CD4-positive, alpha-beta T cell treated with Interleukin-1 beta for 1 hour (primary cell): ENCODE measurements around the gene RAN.
"Not testable (repeated sequence)": the region's sequence is repeated elsewhere in the genome, so short reads cannot be mapped to it uniquely, and the experiment has no call there.

Experiments used
- DNase-seq, 2 donors: peaks; one replicate each; pipeline ENCODE4 v3.0.0-alpha.2; 2020 to 2022

The RAN gene

DNA sequence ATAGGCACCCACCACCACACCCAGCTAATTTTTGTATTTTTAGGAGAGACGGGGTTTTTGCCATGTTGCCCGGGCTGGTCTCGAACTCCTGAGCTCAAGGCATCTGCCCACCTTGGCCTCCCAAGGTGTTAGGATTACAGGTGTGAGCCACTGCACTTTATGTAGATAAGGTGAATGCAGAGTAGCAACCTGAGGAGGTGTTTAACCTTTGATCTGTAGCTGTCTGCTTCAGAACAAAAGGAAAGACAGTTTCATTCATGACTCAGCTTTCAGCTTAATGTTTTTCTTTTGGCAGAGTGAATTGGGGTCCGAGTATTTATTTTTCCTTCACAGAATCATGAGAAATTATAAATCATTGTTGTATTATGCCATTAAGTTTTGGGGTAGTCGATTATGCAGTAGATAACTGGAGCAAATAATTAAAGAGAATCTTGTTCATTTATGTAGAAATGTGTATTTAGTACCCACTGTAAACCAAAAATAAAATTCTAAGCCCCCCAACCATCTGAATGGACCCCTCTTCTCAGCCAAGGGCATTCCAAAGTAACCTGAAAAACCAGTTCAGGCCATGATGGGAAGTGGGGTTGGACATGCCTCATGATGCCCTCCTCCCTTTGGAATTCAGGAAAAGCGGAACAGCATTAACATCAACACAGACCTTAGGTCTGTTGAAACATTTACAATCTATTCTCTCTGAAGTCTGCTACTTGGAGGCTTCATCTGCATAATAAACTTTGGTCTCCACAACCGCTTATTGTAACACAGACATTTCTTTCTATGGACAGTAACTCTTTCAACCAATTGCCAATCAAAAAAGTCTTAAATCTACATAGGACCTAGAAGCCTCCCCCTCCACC lies 22.1 kb upstream of the RAN start:
- DNase-seq: no peak

DNA sequence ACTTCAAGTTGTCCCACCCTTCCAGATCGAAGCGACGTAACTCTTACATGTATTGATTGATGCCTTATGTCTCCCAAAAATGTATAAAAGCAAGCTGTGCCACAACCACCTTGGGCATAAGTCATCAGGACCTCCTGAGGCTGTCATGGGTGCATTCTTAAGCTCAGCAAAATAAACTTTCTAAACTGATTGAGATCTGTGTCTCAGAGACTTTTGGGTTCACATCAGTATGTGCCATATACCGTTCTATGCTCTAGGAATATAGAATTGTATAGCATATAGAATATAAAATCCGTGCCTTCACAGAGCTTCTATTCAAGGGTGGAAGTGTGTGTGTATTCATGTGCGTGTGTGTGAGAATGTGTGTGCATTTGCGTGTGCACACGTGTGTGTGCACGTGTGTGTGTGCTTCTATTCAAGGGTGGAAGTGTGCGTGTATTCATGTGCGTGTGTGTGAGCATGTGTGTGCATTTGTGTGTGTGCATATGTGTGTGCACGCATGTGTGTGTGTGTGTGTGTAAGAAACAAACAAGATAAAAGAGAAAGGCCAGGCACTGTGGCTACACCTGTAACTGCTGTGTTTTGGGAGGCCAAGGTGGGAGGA lies 21.3 kb upstream of the RAN start:
- DNase-seq: no peak

DNA sequence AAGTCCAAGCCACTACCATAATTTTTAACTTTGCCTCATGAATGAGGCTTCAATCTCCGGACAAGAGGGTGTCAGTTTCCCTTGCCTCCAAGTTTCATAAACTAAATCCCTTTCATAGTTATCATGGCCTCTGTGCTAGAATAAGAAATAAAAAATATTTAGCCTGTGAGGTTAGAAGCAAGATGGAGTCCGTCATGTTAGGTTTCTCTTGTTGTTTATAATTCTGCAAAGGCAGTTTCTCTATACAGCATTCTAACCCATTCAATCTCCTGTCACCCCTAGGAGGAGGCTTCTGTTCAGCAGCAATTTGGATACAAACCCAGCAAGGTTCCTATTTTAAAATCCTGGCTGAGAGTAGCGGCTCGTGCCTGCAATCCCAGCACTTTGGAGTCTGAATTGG lies 15.8 kb upstream of the RAN start:
- DNase-seq: no peak

DNA sequence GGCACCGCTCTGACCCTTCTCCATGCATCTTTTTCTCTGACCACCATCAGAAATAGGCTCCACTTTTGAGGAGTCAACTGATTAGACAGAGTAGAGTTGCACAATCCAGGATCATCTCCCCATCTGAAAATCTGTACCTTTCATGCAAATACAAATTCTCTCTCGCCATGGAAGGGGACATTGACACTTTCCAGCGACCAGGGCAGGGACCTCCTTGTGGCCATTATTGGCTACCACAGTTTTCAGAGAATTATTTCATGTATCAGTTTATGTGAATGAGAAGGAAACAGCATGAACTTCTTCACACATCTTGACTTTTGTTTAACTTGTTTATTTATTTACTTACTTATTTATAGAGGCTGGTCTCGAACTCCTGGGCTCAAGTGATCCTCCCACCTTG lies 13.8 kb upstream of the RAN start:
- DNase-seq: no peak

DNA sequence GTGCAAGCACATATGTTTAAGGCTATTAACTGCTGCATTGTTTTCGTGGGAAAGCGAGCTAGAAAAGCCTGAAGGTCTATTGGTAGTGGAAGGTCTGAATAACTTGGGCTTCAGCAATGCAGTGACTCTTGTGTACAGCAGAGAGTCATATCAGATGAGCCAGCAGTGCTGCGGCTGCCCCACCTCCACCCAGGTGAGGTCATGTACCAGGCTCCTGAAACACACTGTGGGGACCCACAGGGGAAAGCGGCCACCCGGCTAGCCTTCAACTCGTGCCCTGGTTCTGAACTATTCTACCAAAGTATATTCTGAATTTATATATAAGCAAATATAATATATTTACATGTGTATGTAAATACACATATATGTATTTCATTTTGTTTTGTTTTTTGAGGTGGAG lies 12.7 kb upstream of the RAN start:
- DNase-seq: no peak

DNA sequence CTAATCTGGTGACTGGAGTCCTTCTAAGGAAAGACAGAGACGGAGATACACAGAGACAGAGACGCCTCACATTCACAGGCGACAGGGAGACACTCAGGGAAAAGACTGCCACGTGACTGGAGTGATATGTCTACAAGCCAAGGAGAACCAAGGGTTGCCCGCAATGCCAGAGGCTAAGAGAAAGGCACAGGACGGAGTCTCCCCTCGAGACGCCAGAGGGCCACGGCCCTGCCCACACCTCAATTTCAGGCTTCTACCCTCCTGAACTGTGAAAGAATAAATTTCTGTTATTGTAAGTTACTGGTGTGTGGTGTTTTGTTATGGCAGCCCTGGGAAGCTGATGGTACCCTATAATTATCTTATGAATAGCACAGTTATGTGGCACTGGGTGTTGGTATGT lies 11.6 kb upstream of the RAN start:
- DNase-seq: no peak

DNA sequence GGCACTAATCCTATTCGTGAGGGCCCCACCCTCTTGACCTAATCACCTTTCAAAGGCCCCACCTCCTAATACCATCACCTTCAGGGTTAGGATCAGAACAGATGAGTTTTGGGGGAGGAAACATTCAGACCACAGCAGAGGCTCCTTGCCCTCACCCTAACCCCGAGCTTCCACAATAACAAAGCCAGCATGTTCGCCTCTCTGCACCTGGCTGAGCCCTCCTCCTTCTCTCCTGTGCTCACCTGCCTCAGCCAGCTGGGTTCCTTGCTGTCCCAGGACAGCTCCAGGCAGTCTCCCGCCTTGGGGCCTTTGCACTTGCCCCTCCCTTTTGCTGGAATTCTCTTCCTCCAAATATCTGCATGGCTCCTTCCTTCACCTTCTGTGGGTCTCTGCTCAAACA lies 9.7 kb upstream of the RAN start:
- DNase-seq: no peak

DNA sequence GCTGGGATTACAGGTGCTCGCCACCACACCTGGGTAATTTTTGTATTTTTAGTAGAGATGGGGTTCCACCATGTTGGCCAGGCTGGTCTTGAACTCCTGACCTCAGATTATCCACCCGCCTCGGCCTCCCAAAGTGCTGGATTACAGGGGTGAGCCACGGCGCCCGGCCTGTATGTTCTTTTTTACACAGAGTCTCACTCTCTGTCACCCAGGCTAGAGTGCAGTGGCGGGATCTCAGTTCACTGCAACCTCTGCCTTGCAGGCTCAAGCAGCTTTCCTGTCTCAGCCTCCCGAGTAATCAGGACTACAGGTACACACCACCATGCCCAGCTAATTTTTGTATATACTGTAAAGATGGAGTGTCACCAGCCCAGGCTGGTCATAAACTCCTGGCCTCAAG lies 9.1 kb upstream of the RAN start:
- not testable (repeated sequence) for DNase-seq

DNA sequence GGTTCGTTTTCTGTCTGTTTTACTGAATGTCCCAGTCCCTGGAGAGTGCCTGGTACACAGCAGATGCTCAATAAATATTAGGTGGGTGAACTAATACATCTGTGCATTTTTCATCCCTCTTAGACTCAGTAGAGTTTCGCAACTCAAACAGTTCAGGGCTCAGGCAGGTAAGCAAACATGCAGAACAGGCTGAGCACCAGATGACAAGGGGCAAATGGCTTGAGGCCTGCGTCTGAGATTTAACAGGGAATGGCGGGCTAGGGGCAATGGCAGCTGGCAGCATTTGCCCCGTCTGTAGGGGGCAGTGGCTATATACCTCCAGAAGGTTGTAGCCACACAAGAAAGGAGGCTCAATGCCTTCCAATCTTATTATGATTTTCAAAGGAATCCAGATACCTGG lies 8.6 kb upstream of the RAN start:
- no peak for DNase-seq

DNA sequence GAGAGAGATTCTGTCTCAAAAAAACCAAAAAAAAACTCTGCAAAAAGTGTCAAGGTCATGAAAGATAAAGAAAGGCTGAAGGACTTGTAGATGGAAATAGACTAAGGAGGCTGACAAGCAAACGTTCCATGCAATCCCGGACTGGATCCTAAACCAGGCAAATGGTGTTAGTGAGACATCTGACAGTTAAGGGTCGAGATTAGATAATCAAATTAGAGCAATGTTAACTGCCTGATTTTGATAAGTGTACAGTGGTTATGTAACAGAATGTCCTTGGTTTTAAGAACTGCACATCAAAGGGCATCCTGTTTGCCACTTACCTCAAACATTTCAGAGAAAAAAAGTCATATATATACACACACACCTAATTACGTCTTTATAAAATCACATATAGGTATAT lies 3.5 kb upstream of the RAN start:
- peak in 1 of 2 donors; percentile 52 for DNase-seq

DNA sequence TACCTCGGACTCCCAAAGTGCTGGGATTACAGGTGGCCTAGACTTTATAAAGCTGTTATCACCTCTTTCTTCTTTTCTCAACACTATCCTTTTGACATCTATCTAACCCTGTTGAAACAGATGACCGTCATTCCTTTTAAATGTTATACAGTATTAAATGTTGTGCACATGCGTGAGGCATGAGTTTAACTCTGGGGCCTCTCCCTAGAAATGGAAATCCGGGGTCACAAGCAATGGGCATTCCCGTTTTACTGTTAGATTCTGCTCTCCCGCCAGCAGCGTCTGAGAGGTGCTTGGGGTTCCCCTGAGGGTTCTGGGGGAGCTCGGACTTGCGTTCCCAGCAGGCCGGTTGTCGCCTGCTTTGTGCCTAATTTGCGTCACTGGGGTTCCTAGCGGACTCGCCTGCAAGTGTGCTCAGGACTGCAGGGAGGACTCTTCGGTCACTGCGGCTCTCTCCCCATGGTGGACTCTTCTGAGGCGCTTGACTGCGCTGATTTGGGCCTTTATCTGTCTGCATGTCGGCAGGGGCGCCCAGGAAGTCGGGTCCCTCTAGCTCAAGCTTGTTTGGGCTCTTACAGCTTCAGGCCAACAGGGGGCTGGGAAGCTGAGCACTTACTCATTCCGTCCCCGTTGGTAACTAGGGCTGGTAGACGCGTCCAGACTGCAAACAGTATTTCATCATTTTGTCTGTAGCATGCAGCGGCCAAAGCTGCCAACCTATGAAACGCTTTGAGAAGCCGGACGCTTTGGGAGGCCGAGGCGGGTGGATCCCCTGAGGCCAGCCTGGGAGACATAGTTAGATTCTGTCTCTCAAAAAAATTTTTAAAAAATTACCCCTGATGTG lies 1.2 kb upstream of the RAN start:
- peak; percentile 74 to 76 for DNase-seq

DNA sequence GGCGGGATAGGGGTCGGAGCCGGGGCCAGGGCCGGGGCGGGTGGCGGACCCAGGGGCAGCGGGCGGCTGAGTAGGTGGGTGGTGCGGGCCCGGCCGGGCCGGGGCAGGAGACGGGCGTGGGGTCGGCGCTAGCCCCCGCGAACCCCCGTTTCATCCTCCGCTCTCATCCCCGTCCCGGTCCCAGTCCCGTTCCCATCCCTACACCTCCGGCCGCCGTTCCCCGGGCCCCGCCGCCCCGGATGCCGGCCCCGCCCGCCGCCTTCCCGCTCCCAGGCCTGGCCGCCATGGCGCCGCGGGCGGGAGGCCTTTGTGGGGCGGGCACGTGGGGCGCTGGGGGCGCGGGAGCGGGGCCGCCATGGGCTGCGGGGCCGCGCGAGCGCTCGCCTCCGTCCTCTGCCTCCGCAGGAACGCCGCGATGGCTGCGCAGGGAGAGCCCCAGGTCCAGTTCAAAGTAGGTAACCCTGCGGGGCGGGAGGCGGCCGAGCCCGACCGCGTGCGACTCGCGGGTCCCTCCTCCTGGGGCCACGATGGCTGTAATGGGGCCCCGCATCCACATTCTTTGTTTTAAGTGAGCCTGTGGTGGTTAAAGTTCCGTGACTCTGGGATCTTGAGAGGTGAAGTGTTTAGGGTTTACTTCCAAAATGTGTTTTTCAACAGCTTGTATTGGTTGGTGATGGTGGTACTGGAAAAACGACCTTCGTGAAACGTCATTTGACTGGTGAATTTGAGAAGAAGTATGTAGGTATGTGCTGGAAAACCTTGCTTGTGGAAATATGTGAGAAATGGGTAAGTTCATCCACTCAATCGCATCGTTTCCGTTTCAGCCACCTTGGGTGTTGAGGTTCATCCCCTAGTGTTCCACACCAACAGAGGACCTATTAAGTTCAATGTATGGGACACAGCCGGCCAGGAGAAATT lies 572 bp downstream of the RAN start:
- peak; percentile 45 to 50 for DNase-seq

DNA sequence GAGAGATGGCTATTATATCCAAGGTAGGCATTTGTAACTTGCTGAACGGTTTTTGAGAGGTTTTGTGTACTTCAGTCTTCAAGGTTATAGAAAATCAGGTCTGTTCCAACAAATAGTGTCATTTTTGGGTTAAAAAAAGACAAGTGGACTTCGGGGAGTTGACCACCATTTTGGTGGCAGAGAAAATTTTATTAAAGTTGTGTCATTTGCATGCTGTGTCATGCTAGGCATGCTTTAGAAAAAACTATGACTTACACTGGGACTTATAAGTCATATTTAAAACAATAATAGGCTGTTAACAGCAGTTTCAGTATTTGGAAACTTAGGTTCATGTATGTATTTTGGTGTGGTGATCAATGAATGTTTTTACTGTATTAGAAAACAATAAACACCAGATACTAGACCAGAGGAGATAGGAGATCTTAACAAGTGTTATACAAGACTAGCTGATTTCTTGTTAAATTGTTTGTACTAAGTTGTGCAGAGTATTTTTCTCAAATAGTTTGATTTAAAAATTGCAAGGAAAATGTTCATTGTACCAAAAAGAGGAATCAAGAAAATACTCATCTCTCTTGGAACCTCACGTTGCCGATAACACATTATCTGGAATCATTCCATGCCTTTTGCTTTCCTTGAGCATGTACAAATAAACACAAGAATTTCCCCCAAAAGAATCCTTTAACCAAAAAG lies 1.4 kb downstream of the RAN start:
- DNase-seq: no peak

DNA sequence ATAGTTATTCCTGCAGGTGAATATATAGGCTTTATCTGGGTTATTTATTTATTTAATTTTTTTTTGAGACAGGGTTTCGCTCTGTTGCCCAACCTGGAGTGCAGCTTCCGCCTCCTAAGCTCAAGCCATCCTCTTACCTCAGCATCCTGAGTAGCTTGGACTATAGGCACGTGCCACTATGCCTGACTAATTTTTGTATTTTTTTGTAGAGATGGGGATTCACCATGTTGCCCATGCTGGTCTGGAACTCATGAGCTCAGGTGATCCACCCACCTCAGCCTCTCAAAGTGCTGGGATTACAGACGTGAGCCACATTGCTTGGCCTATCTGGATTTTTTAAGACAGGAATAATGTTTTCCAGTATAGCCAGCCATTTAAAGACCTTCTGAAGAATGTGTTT lies 2.0 kb downstream of the RAN start:
- DNase-seq: no peak

DNA sequence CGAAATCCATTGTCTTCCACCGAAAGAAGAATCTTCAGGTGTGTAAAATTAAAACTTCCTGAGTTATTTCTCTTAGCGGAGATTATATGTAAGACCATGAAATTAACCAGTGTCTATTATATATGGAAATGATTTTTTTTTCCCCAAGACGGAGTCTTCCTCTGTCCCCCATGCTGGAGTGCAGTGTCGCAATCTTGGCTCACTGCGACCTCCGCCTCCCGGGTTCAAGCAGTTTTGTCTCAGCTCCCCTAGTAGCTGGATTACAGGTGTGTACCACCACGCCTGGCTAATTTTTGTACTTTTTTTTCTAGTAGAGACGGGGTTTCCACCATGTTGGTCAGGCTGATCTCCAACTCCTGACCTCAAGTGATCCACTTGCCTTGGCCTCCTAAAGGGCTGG lies 2.8 kb downstream of the RAN start:
- DNase-seq: no peak

DNA sequence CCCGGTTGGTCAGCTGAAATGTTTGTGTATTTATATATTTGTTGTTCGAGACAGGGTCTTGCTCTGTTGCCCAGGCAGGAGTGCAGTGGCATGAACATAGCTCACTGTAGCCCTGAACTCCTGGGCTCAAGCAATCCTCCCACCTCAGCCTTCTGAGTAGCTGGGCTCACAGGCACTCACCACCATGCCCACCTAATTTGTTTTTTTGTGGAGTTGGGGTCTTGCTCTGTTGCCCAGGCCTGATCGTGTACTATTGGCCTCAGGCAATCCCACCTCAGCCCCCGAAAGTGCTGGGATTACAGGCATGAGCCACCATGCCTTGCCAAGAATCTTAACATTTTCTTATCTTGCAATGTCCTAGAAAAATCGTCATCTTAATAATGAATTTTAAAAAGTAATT lies 3.3 kb downstream of the RAN start:
- no peak for DNase-seq

DNA sequence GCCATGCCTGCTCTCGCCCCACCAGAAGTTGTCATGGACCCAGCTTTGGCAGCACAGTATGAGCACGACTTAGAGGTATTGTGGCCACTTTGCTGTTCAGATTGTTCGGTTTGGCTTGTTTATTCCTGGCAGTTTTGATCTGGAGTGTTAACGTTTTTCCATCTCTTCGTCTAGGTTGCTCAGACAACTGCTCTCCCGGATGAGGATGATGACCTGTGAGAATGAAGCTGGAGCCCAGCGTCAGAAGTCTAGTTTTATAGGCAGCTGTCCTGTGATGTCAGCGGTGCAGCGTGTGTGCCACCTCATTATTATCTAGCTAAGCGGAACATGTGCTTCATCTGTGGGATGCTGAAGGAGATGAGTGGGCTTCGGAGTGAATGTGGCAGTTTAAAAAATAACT lies 3.8 kb downstream of the RAN start:
- DNase-seq: not testable (repeated sequence)

DNA sequence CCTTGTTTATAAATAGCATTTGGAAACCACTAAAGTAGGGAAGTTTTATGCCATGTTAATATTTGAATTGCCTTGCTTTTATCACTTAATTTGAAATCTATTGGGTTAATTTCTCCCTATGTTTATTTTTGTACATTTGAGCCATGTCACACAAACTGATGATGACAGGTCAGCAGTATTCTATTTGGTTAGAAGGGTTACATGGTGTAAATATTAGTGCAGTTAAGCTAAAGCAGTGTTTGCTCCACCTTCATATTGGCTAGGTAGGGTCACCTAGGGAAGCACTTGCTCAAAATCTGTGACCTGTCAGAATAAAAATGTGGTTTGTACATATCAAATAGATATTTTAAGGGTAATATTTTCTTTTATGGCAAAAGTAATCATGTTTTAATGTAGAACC lies 4.4 kb downstream of the RAN start:
- DNase-seq: no peak

DNA sequence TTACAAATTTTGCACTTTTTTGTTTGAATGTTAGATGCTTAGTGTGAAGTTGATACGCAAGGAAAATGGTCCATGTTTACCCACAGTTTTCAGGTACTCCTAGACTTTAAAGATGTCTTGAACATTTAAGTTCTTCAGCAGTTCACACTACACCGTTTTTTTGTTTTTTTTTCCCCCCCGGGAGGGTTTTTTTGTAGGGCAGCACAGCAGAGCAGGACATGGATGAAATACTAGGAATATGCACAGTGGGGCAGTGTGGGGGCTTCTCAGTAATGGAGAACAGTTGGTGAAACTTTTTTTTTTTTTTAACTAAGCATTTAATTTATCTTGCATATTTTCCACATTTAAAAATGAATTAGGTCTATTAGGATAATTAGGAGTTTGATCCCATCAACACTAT lies 4.9 kb downstream of the RAN start:
- DNase-seq: no peak

DNA sequence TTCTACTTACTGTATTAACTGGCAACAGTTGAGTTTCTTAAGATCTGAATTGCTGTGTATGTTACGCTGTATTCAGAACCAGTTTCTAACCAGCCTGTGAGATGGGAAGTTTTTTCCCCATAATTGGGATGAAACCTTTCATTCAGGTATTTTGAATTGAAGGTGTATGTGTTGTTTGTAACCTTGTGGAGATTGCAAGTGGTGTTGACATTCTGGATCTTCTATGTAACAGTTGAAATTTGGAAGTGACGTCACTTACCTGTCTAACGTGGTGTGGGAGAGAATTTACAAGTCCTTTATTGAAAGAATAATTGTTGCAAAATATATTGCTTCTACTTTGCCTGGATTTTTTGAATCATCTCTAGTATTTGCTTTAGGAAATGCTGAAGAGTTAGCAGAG lies 5.5 kb downstream of the RAN start:
- no peak for DNase-seq

DNA sequence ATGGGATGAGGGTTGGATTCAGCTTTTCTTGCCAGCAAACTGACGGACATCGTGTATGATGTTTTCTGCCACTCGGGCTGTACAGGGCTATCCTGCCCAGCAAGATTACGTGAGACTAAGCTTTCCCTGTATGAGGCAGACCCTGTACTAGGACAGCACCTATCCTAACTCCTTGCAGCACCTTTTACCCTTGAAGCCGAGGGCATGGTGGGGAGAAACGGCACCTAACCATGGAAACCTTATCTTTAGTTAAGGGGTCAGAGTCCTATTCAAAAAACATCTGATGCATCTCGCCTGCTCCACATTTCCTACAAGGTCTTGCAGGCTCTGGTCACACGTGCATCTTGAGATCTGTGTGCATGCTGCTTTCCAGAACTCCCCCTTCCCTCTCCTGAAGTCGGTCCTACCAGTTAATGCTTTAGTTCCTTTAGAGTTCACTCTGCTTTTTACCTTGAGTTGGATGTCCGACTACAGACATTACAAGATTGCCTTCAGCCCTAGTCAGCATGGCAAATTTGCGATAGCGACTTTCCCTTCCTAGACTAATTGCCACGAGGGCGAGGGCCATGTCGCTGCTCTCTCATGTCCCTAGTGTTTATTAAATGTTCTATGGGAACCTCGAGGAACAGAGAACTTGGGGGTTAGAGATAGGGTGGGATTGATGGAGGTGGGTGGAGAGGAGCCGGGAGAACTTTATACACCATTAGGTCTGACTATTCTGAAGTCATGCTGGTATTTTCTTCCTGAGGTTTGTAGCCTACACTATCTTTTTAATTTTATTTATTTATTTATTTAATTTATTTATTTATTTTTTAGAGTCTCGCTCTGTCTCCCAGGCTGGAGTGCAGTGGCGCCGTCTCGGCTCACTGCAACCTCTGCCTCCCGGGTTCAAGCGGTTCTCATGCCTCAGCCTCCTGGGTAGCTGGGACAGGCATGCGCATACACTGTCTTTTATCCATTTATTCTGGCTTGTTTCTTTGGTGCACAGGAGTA lies 6.6 kb downstream of the RAN start:
- DNase-seq: no peak
